GM12878 (cell line): ENCODE measurements around the gene IL34. TPM values are rescaled to one million over a fixed set of nuclear protein-coding genes. Genes with fewer than 3 reads are reported as not detected.

Experiments used
- ATAC-seq: fragments of 200-7000 bp; cut with Tn5 transposase; 3 replicates; pipeline ENCODE4 v1.9.1; 2020; ENCODE audit warnings: mild to moderate bottlenecking, moderate library complexity
- BruUV-seq: library from RNA; stranded (reverse); fragments of 400-500 nt; replicated peaks from 2 replicates; lab custom pipeline; 2021; lab: Mats Ljungman, UMichigan
- CTCF ChIA-PET: fragments of 300-600 bp; sonication (Branson Sonifier 250); formaldehyde crosslinking; extraction: SDS; loops from one replicate; lab custom pipeline; 2021; ENCODE audit warnings: inconsistent platforms; lab: Yijun Ruan, JAX
- POLR2A ChIA-PET: fragments of 350-600 bp; formaldehyde crosslinking; extraction: SDS; loops from one replicate; lab custom pipeline; 2021; ENCODE audit warnings: inconsistent platforms; lab: Charles Lee
- RAD21 ChIA-PET: fragments of 300-600 bp; sonication (Branson Sonifier 250); formaldehyde crosslinking; loops from one replicate; lab custom pipeline; 2023; ENCODE audit warnings: antibody characterized with exemption; ENCODE audit not compliant: unreplicated experiment; lab: Charles Lee
- SMC1A ChIA-PET: fragments of 300-600 bp; sonication (Branson Sonifier 250); formaldehyde crosslinking; loops from one replicate; lab custom pipeline; 2023; ENCODE audit not compliant: unreplicated experiment, uncharacterized antibody; lab: Charles Lee
- DNase-seq: peaks from one replicate; pipeline ENCODE4 v3.0.0-alpha.2; 2011; ENCODE audit warnings: low read depth, low spot score
- FAIRE-seq: peaks from 3 replicates; lab custom pipeline; 2011; peaks lifted over from hg19 to GRCh38; lab: Jason Lieb, UNC
- H2AFZ ChIP-seq: 2 replicates; pipeline ENCODE4 v1.6.0; 2011; ENCODE audit warnings: low read depth, low read length, control low read depth; ENCODE audit not compliant: control insufficient read depth
- H3K27ac ChIP-seq: 2 replicates; pipeline ENCODE4 v1.5.1; 2011; ENCODE audit warnings: control low read depth; ENCODE audit not compliant: control insufficient read depth, insufficient read depth
- H3K27me3 ChIP-seq, 2 experiments: replicated peaks in 1 of 2; 2 replicates each; pipeline versions ENCODE4 v1.6.0 to v1.6.1; 2011; ENCODE audit warnings: low read length in 1 of 2; ENCODE audit not compliant: control insufficient read depth in 2 of 2, insufficient read depth in 2 of 2
- H3K36me3 ChIP-seq, 2 experiments: 2 replicates each; pipeline ENCODE4 v1.5.1; 2011; ENCODE audit warnings: low read length in 1 of 2; ENCODE audit not compliant: control insufficient read depth in 2 of 2, insufficient read depth in 2 of 2
- H3K4me1 ChIP-seq: 2 replicates; pipeline ENCODE4 v1.6.1; 2011; ENCODE audit warnings: mild to moderate bottlenecking, low read length, moderate library complexity, mixed read lengths; ENCODE audit not compliant: control insufficient read depth, insufficient read depth
- H3K4me2 ChIP-seq: 2 replicates; pipeline ENCODE4 v1.6.0; 2011; ENCODE audit warnings: control low read depth; ENCODE audit not compliant: control insufficient read depth, insufficient read depth
- H3K4me3 ChIP-seq: fragments of 200-600 bp; sonication (generic); 2 replicates; pipeline ENCODE4 v1.5.1; 2016
- H3K79me2 ChIP-seq: 2 replicates; pipeline ENCODE4 v1.6.0; 2011; ENCODE audit warnings: low read length; ENCODE audit not compliant: control insufficient read depth, insufficient read depth
- H3K9ac ChIP-seq: 2 replicates; pipeline ENCODE4 v1.8.0; 2011; ENCODE audit warnings: low read length, control low read depth, mixed read lengths; ENCODE audit not compliant: control insufficient read depth, insufficient read depth
- H3K9me3 ChIP-seq: replicated peaks from 3 replicates; pipeline ENCODE4 v1.5.1; 2011; ENCODE audit warnings: mild to moderate bottlenecking, low read length; ENCODE audit not compliant: control insufficient read depth, insufficient read depth
- H4K20me1 ChIP-seq: 2 replicates; pipeline ENCODE4 v1.6.0; 2011; ENCODE audit not compliant: control insufficient read depth, insufficient read depth
- ETV6 ChIP-seq, 2 experiments: fragments of 450-650 bp in 1 of 2; IDR thresholded peaks in 1 of 2; conservative IDR thresholded peaks in 1 of 2; 2 replicates each; pipeline ENCODE4 v1.6.1; 2014; ENCODE audit warnings: antibody characterized with exemption in 1 of 2, borderline replicate concordance in 1 of 2, low read depth in 1 of 2, mild to moderate bottlenecking in 1 of 2, moderate library complexity in 1 of 2
- IKZF2 ChIP-seq, 2 experiments: fragments of 450-650 bp; IDR thresholded peaks; 2 replicates each; pipeline ENCODE4 v1.6.1; 2017; ENCODE audit warnings: mild to moderate bottlenecking in 2 of 2, moderate library complexity in 2 of 2
- JUND ChIP-seq: IDR thresholded peaks from 2 replicates; pipeline ENCODE4 v1.6.1; 2012; ENCODE audit warnings: low read depth, mild to moderate bottlenecking, low read length, improper control_type of control experiment, moderate library complexity
- NR2C2 ChIP-seq: IDR thresholded peaks from 2 replicates; pipeline ENCODE4 v1.6.1; 2011; ENCODE audit warnings: borderline replicate concordance, low read depth; ENCODE audit not compliant: control insufficient read depth, insufficient read length
- NR2F1 ChIP-seq: fragments of 450-650 bp; conservative IDR thresholded peaks from 2 replicates; pipeline ENCODE4 v1.6.1; 2017; ENCODE audit warnings: mild to moderate bottlenecking
- POLR2AphosphoS5 ChIP-seq: IDR thresholded peaks from 2 replicates; pipeline ENCODE4 v1.6.1; 2011; ENCODE audit warnings: mild to moderate bottlenecking, low read length, inconsistent platforms
- SMC3 ChIP-seq: IDR thresholded peaks from 2 replicates; pipeline ENCODE4 v1.6.1; 2011; ENCODE audit warnings: low read length, improper control_type of control experiment, borderline replicate concordance
- WGBS: methylation state at CpG from one replicate; pipeline ENCODE4 v1.1.6; 2016; ENCODE audit warnings: low lambda C conversion rate; ENCODE audit not compliant: insufficient replicate concordance, insufficient coverage; ENCODE audit errors: missing lambda C conversion rate; 5-methylcytosine and 5-hydroxymethylcytosine counted together
- in situ Hi-C: fragments of 300-500 bp; cut with MboI; formaldehyde crosslinking; loops from 9 replicates; pipeline ENCODE4 v1.14.3; 2018; ENCODE audit warnings: mixed read lengths
- intact Hi-C: fragments of 100-400 bp; cut with micrococcal nuclease; formaldehyde crosslinking; loops from one replicate; pipeline ENCODE4 v1.14.2; 2022; ENCODE audit not compliant: unreplicated experiment
- polyA plus RNA-seq, 11 experiments: library from polyadenylated mRNA; depleted of rRNA in 4 of 11; unstranded in 6 of 11; stranded (reverse) in 5 of 11; fragments of >200 nt; fragmentation: Nextera tagmentation in 4 of 11; fragmentation: Illumina TruSeq in 1 of 11; extraction: Ambion mirVana in 4 of 11; extraction: Trizol in 1 of 11; gene quantifications; 1 replicate in 1 of 11; 2 replicates in 10 of 11; pipeline versions ENCODE4 v1.2.1 to v1.2.3, GENCODE V29; 2011 to 2016; ENCODE audit warnings: inconsistent platforms in 2 of 11, missing spikeins in 2 of 11, low read depth in 1 of 11
- total RNA-seq, 4 experiments: library from RNA; depleted of rRNA in 3 of 4; stranded (reverse); fragments of >200 nt in 3 of 4; fragmentation: Illumina TruSeq in 1 of 4; extraction: Trizol in 1 of 4; gene quantifications; 2 replicates each; pipeline versions ENCODE4 v1.2.1 to v1.2.3, GENCODE V29; 2013 to 2021

IL34 gene
- total and polyA plus RNA-seq, 10 of the 15 experiments (the other 5 are each of a cell fraction or from before 2014, with no cell fraction given), result 0.27 to 0.40 TPM; not detected in 8

GRCh38 chr16:70638814-70639792 is 7.3 kb upstream of the IL34 start:
- Histone ChIP-seq H3K9me3 (no peaks in the 10 kb centered on the region), H3K79me2 (no peaks in the 10 kb centered on the region), H3K36me3 (no peaks in the 10 kb centered on the region), H3K4me2 (no peak overlapping the region), H3K4me3 (no peak overlapping the region), H3K27ac (no peak overlapping the region), H3K4me1 (no peaks in the 10 kb centered on the region), H3K27me3 (no peaks in the 10 kb centered on the region), H2AFZ (no peak overlapping the region), H4K20me1 (no peaks in the 10 kb centered on the region), H3K9ac (no peak overlapping the region)
- 45% methylated on average over 18 of the region's 18 CpGs for WGBS
- CTCF ChIA-PET, result no interaction called here
- in situ Hi-C loops (no loop called here), intact Hi-C loops (no loop called here)
- POLR2A ChIA-PET, result no interaction called here
- SMC1A ChIA-PET, result interaction anchor here (0.6 kb wide), 1 partner anchor 641 kb away, joined by 3 read pairs; no protein-coding TSS in a partner anchor
- RAD21 ChIA-PET, result no interaction called here
- FAIRE-seq (no peak), ATAC-seq (no peak), DNase-seq (no peak)
- TF ChIP-seq ETV6 (conservative IDR thresholded peaks at IDR 0.05 in 1 of 2, IDR thresholded peaks at IDR 0.05 in 1 of 2; ENCODE audit: borderline replicate concordance in 1 of 2, low read depth in 1 of 2), result no peak
- no peak for TF ChIP-seq SMC3
- TF ChIP-seq POLR2AphosphoS5, result no peak
- TF ChIP-seq NR2F1, result no peak
- TF ChIP-seq NR2C2, result no peak
- TF ChIP-seq JUND, result no peak
- no peak for TF ChIP-seq IKZF2 (IDR thresholded peaks at IDR 0.05)
- no TSS peak for BruUV-seq
